GM18526 (cell line): ENCODE measurements around the gene PKNOX2.

Experiments
- POLR2A ChIP-seq: IDR thresholded peaks from 3 replicates; pipeline ENCODE4 v1.6.1; 2011; ENCODE audit not compliant: insufficient read length; ENCODE audit errors: extremely low read depth

The PKNOX2 gene

DNA sequence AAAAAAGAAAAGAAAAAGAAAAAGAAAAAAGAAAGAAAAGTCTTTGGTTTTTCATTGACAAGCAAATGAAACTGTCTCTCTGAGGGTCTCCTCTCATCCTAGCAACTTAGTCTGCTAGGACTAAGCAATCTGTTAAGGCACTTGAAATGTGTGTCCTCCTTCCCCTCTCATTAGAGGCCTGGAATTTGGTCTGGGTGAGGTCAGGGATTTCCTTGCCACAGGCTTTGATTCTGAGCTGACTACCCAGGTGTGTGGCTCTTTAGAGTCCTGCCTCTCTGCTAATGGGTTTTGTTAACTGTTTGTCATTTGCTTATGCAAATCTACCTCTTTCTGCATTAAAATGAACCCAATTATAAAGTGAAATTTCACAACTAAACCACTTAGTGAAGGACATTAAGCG is 18.3 kb upstream of the PKNOX2 start:
- TF ChIP-seq POLR2A = no peak

- no peak for TF ChIP-seq POLR2A
These were observed 17.3 kb upstream of the PKNOX2 start for GRCh38 chr11:125147280-125147679.

- no peak for TF ChIP-seq POLR2A
These were observed 16.5 kb upstream of the PKNOX2 start for GRCh38 chr11:125148011-125148410.

GRCh38 chr11:125148743-125149142 is 15.8 kb upstream of the PKNOX2 start:
- TF ChIP-seq POLR2A = no peak

- no peak for TF ChIP-seq POLR2A
These were observed 10.7 kb upstream of the PKNOX2 start for GRCh38 chr11:125153837-125154236.

GRCh38 chr11:125154378-125155099 is 10.0 kb upstream of the PKNOX2 start:
- TF ChIP-seq POLR2A = no peak

DNA sequence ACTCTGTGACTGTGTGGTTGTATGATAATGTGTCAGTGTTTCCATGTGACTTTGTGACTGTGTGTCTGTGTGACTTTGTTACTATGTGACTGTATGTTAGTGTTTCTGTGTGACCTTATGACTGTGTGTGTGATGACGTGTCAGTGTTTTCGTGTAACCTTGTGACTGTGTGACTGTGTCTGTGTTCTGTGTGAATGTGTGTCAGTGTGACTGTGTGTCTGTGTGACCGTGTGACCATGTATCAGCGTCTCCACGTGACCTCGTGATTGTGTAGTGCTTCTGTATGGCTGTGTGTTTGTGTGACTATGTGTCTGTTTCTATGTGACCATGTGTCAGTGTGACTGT is 9.5 kb upstream of the PKNOX2 start:
- no peak for TF ChIP-seq POLR2A

- TF ChIP-seq POLR2A = no peak
These were observed 8.8 kb upstream of the PKNOX2 start for GRCh38 chr11:125155767-125156166.

DNA sequence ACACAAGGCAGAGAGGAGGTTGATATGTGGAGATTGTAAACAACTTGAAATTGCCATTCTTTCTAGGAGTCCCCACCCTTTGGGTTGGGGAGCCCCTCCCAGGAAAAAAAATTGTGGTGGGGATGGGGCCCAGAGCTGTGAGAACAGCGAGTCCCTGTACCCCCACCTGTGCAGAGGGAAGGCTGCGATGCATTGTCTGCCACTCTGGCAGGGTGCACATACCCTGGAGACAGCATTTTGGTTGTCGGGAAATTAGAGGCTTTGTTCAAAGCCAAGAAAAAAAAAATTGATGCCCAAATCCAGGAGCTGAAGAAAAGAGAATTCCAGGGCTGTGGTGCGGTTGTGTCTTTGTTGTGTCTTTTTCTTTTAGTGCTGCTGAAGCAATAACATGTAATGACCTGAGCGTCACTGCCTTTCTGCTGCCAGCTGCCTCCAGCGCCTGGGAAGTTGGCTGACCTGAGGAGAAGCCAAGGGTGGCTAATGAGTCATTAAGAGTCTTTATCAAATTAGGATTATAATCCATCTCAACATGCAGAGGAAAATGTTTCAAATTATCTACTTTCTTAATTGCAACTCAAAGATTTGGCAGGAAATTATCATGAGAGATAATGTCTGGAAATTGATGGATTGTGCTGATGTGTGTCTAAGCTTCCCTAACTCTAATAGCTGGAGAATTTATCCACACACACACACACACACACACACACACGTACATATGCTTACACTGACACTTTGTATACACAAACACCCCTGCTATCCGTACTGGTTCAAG is 8.0 kb upstream of the PKNOX2 start:
- TF ChIP-seq POLR2A = no peak

GRCh38 chr11:125157118-125157733 is 7.3 kb upstream of the PKNOX2 start:
- no peak for TF ChIP-seq POLR2A

DNA sequence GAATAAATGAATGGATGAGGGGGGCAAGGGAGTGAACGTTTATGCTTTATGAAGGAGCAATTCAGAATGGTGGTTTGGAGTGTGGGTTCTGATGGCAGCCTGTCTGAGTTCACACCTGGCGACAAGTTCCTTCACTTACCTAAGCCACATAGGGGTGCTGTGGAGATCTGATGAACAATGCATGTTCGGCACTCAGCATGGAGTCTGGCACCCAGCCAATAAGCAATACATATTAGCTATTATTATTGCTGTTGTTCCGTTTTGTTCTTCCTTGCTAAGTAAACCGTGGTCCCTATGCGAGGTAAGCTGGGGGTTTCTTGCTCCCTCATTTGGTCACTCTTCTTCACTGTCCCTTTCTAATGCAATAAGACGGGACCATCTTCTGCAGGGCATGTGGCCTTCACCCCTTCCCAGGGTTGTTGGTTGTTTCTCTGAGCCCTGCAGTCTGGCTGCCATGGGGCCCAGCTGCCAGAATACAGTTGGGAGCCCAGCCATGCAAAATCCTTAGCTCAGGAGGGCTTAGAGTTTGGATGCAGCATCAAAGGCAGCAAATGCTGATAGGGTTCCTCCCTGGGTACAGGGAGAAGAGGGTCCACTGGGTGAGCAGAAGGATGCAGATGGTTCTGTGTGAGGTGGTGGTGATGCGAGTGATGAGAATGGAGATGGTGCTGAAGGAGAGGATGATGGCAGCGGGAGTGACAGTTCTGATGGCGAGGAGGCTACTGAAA is 6.4 kb upstream of the PKNOX2 start:
- TF ChIP-seq POLR2A = no peak

DNA sequence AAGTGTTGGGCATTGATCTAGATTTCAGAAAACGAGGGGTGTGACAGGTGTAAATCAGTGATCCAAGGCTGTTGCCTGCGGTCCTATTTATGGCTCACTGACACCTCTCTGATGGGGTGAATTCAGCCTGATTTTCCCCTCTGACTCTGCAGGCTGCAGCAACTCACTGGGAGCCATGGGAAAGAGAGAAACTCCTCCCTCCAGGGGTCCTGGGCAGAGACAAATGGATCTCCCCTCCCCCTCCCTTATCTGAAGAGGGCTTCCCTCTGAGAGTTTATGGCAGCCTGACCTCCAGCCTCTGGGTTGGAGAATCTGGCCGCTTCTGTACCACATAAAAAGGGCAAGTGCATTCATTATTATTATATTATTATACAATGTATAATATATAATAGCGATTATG is 1.8 kb upstream of the PKNOX2 start:
- no peak for TF ChIP-seq POLR2A

- no peak for TF ChIP-seq POLR2A
These were observed 1.0 kb upstream of the PKNOX2 start for GRCh38 chr11:125163431-125164063.

DNA sequence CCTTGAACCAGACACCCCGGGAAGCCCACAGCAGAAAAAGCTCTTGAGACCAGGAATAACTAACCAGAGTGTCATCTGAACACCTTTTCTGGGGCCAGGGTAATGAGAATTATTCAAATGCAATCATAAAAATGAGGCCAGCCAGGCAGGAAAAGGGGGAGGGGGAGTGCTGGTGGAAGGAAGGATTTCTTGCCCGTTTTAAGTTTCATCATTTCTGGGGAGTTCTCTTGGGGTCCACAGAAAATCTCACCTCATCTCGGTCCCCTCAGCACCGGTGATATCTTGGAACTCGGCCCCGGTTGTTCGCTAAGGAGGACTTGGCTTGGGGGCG is 495 bp upstream of the PKNOX2 start:
- TF ChIP-seq POLR2A = no peak

DNA sequence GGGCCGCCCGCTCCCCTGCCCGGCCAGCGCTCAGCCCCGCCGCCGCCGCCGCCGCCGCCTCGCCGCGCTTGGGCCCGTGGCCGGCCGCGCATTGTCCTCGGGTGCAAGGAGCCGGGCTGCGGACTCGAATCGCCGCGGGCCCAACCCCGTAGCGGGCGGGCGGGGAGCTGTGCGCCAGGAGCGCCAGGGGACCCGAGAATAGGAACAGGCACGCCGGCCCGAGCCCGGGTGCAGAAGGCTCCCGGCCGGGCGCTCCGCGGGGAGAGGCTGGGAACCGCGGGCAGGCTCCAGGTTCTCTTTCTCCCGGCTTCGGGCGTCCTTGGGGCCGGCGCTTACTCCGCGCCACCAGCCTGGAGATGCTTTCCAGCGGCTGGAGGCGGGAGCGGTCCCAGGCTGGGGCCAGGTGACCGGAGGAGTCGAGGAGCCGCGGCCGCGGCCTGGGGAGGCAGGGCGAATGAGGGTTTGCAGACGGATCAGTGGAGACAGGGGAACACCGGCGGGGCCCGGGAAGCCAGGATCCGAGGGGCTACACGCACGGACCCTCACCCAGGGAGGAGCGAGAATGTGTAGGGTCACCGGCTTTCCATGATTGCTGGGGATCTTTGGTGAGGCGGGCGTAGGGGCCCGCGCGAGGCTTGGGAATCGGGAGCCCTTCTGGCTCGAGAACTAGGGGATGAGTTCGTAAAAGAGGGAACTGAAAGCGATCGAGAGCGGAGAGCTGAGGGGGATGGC is 726 bp downstream of the PKNOX2 start:
- no peak for TF ChIP-seq POLR2A
